Gastroesophageal sphincter (tissue), 4 donors: ENCODE results near the gene C9orf50. TPM values are rescaled to one million over a fixed set of nuclear protein-coding genes. Genes with fewer than 3 reads are reported as not detected.

Experiments used
- ATAC-seq: fragments of 150-250 bp; one replicate; pipeline ENCODE4 v1.9.1; 2016; ENCODE audit warnings: mild to moderate bottlenecking, moderate library complexity
- H3K27ac ChIP-seq, 4 donors: fragments of 200-600 bp; sonication (generic) in 3 of 4; 1 replicate in 3 of 4; 2 replicates in 1 of 4; pipeline ENCODE4 v1.5.1; 2016 to 2019
- H3K27me3 ChIP-seq: fragments of 200-600 bp; sonication (generic); one replicate; pipeline ENCODE4 v1.5.1; 2019
- H3K36me3 ChIP-seq, 2 donors: fragments of 200-600 bp; sonication (generic); one replicate each; pipeline ENCODE4 v1.5.1; 2019; ENCODE audit warnings: control low read depth in 1 of 2
- H3K4me1 ChIP-seq, 3 donors: fragments of 200-600 bp; sonication (generic); 1 replicate in 2 of 3; 2 replicates in 1 of 3; pipeline ENCODE4 v1.5.1; 2016 to 2019; ENCODE audit warnings: control low read depth in 2 of 3
- H3K4me3 ChIP-seq, 2 donors: fragments of 200-600 bp; sonication (generic); one replicate each; pipeline ENCODE4 v1.5.1; 2019; ENCODE audit warnings: mild to moderate bottlenecking in 1 of 2, moderate library complexity in 1 of 2
- H3K9me3 ChIP-seq, 3 donors: fragments of 200-600 bp; sonication (generic); one replicate each; pipeline ENCODE4 v1.5.1; 2017 to 2019; ENCODE audit warnings: control low read depth in 2 of 3
- CTCF ChIP-seq, 4 experiments: fragments of 200-600 bp in 2 of 4; fragments of 450-650 bp in 2 of 4; sonication (generic) in 1 of 4; IDR thresholded peaks; one replicate each; pipeline ENCODE4 v1.5.1; 2017 to 2019; ENCODE audit warnings: antibody characterized with exemption in 4 of 4, mild to moderate bottlenecking in 2 of 4, moderate library complexity in 2 of 4
- EP300 ChIP-seq: sonication (generic); formaldehyde crosslinking; IDR thresholded peaks from one replicate; pipeline ENCODE4 v1.6.1; 2017; ENCODE audit warnings: antibody characterized with exemption, mild to moderate bottlenecking
- POLR2A ChIP-seq, 2 donors: fragments of 450-650 bp; IDR thresholded peaks; one replicate each; pipeline ENCODE4 v1.6.1; 2017; ENCODE audit warnings: antibody characterized with exemption in 2 of 2, mild to moderate bottlenecking in 2 of 2, moderate library complexity in 1 of 2
- POLR2AphosphoS5 ChIP-seq: sonication (generic); formaldehyde crosslinking; IDR thresholded peaks from one replicate; pipeline ENCODE4 v1.6.1; 2017; ENCODE audit warnings: antibody characterized with exemption
- WGBS, 2 donors: methylation state at CpG; one replicate each; pipeline ENCODE4 v1.1.5; 2018; ENCODE audit warnings: low coverage in 1 of 2; 5-methylcytosine and 5-hydroxymethylcytosine counted together
- total RNA-seq, 4 donors: library from RNA; depleted of rRNA; stranded (reverse); fragments of >200 nt; gene quantifications; one replicate each; pipeline ENCODE4 v1.1.0, GENCODE V29; 2016

Gene C9orf50
- total RNA-seq, 4 donors from 2014 or later = 0.27 TPM; not detected in 3

DNA sequence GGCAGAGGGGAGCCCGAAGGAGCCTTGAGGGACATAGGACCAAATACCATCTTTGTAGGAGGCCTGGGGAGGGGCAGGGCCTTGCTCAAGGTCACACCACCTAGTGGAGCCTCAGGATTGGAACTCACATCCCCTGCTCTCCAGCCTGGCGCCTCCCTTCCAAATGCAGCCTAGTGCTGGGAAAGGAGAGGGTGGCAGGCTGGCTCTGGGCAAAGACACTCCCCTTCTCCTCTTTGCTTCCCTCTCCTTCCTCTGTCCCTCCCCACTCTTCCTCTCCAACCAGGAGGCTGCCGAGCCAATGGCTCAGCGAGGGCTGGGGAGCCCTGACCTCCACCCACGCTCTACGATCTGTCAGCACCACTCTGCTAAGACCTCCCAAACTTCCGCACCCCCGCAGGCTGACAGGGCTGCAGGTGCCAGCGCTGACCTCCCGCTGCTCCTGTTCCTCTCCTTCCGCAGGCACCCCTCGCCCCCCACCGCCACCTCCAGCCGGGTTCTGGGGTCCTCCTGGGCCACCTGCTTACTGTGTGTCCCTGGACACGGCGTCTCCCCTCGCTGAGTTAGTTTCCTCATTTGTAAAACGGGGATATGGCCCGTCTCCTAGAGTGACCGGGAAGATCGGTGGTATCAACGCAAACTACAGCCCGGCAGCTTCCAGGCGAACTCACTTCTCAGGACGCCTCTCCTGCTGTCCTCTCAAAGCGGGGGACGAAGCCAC is 52.9 kb downstream of the C9orf50 start:
- WGBS, 2 donors = 7 to 13% methylated on average over 7 to 15 of the region's 27 CpGs
- H3K27ac ChIP-seq = peak overlapping the region; percentile 41 to 87 (median 84)

DNA sequence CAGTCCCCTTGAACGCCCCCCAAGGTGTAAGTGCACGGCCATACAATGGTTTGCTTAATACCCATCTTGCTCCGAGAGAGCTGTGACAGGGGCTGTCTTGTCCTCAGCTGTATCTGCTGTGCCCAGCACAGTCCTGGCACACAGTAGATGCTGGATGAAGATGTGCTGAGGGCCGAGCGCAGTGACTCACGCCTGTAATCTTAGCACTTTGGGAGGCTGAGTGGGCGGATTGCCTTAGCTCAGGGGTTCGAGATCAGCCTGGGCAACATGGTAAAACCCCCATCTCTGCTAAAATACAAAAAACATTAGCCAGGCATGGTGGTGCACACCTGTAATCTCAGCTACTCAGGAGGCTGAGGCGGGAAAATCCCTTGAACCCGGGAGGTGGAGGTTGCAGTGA is 53.6 kb downstream of the C9orf50 start:
- H3K9me3 ChIP-seq = no peaks in the 10 kb centered on the region
- H3K27me3 ChIP-seq = no peaks in the 10 kb centered on the region
- no peaks in the 10 kb centered on the region for H3K36me3 ChIP-seq
- H3K27ac ChIP-seq = peak overlapping the region in 2 of 4 donors; percentile 85 to 87
- ATAC-seq = no peak
- WGBS, 2 donors = 71 to 74% methylated on average over 3 to 6 of the region's 10 CpGs
- no peak overlapping the region for H3K4me3 ChIP-seq
- TF ChIP-seq CTCF (IDR thresholded peaks at IDR 0.05) = no peak
- no peak for TF ChIP-seq POLR2AphosphoS5
- no peak for TF ChIP-seq POLR2A (IDR thresholded peaks at IDR 0.05)
- TF ChIP-seq EP300 = no peak
- H3K4me1 ChIP-seq = peaks cover 0 to 48% (median 19%) of the 10 kb centered on the region in 3 donors

More for the DNA sequence above, 52.9 kb downstream of the C9orf50 start:
- peak; percentile 30 for ATAC-seq
- H3K9me3 ChIP-seq = no peaks in the 10 kb centered on the region
- peaks cover 0 to 47% (median 19%) of the 10 kb centered on the region in 3 donors for H3K4me1 ChIP-seq
- no peaks in the 10 kb centered on the region for H3K27me3 ChIP-seq
- no peaks in the 10 kb centered on the region for H3K36me3 ChIP-seq
- TF ChIP-seq CTCF (IDR thresholded peaks at IDR 0.05) = peak in 1 of 4 experiments; percentile 15
- TF ChIP-seq POLR2AphosphoS5 = peak; percentile 16
- TF ChIP-seq EP300 = no peak
- TF ChIP-seq POLR2A (IDR thresholded peaks at IDR 0.05) = no peak
- peak overlapping the region; percentile 34 to 71 for H3K4me3 ChIP-seq

- Histone ChIP-seq H3K9me3 (no peaks in the 10 kb centered on the region), H3K36me3 (no peaks in the 10 kb centered on the region), H3K4me1 (peaks cover 0 to 54% (median 22%) of the 10 kb centered on the region in 3 donors), H3K27me3 (no peaks in the 10 kb centered on the region), H3K4me3 (no peak overlapping the region), H3K27ac (no peak overlapping the region)
- ATAC-seq = no peak
- TF ChIP-seq CTCF (IDR thresholded peaks at IDR 0.05) (no peak), EP300 (no peak), POLR2AphosphoS5 (no peak), POLR2A (IDR thresholded peaks at IDR 0.05) (no peak)
- WGBS, 2 donors = 85 to 92% methylated on average over 12 to 17 of the region's 25 CpGs
These were observed 54.2 kb downstream of the C9orf50 start for GRCh38 chr9:129566563-129567266.

DNA sequence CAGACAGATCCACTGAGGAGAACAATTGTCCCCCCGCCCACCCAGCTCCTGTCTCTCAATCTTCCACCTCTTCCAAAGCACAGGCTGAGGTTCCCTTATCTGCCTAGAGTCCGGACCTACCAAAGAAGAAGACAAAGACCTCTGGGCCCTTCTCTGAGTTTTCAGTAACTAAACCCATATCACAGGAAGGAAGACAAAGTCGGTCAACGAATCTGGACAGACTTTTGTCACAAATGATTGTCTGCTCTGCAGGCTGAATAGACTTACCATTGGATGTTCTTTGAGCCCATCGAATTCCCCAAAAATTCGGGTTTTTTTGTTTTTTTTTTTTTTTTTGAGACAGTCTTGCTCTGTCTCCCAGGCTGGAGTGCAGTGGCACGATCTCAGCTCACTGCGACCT is 58.0 kb downstream of the C9orf50 start:
- no peaks in the 10 kb centered on the region for H3K9me3 ChIP-seq
- no peak overlapping the region for H3K4me3 ChIP-seq
- TF ChIP-seq CTCF (IDR thresholded peaks at IDR 0.05) (no peak), POLR2AphosphoS5 (no peak), EP300 (no peak), POLR2A (IDR thresholded peaks at IDR 0.05) (no peak)
- 86 to 89% methylated on average over 5 to 7 of the region's 8 CpGs for WGBS, 2 donors
- no peak overlapping the region for H3K27ac ChIP-seq
- ATAC-seq = no peak
- H3K36me3 ChIP-seq = no peaks in the 10 kb centered on the region
- no peaks in the 10 kb centered on the region for H3K27me3 ChIP-seq
- H3K4me1 ChIP-seq = peaks cover 0 to 32% (median 4%) of the 10 kb centered on the region in 3 donors
